SK-N-SH treated with all-trans-retinoic acid at 6 μM for 48 hours (cell line): Measurements from ENCODE around the gene AMZ1.

ENCODE experiments used
- ARNTL ChIP-seq: fragments of 450-650 bp; formaldehyde crosslinking; IDR thresholded peaks from 2 replicates; pipeline ENCODE4 v1.5.0; 2020; ENCODE audit warnings: low read depth, mild to moderate bottlenecking, moderate library complexity, borderline replicate concordance
- BACH2 ChIP-seq: fragments of 250-450 bp; sonication (Bioruptor Pico); IDR thresholded peaks from 2 replicates; pipeline ENCODE4 v1.9.0; 2021; ENCODE audit warnings: mild to moderate bottlenecking, borderline replicate concordance
- CREB5 ChIP-seq: fragments of 250-450 bp; sonication (Bioruptor Pico); IDR thresholded peaks from 2 replicates; pipeline ENCODE4 v1.5.1; 2020; ENCODE audit warnings: low read depth, mild to moderate bottlenecking, moderate library complexity
- CSDC2 ChIP-seq: fragments of 250-450 bp; sonication (Bioruptor Pico); IDR thresholded peaks from 2 replicates; pipeline ENCODE4 v1.5.0; 2020; ENCODE audit warnings: mild to moderate bottlenecking, moderate library complexity
- PPARA ChIP-seq: fragments of 250-450 bp; sonication (Bioruptor Pico); IDR thresholded peaks from 2 replicates; pipeline ENCODE4 v1.5.0; 2020; ENCODE audit warnings: mild to moderate bottlenecking, borderline replicate concordance
- RARB ChIP-seq: fragments of 250-450 bp; sonication (Bioruptor Pico); IDR thresholded peaks from 2 replicates; pipeline ENCODE4 v1.8.0; 2021; ENCODE audit warnings: mild to moderate bottlenecking, moderate library complexity
- SNAI2 ChIP-seq: fragments of 250-450 bp; sonication (Bioruptor Pico); IDR thresholded peaks from 2 replicates; pipeline ENCODE4 v1.5.0; 2020; ENCODE audit warnings: mild to moderate bottlenecking, moderate library complexity
- TOX ChIP-seq: fragments of 250-450 bp; sonication (Bioruptor Pico); IDR thresholded peaks from 2 replicates; pipeline ENCODE4 v1.8.0; 2021; ENCODE audit warnings: mild to moderate bottlenecking, moderate library complexity, borderline replicate concordance
- TSHZ2 ChIP-seq: fragments of 250-450 bp; sonication (Bioruptor Pico); IDR thresholded peaks from 2 replicates; pipeline ENCODE4 v1.5.0; 2020; ENCODE audit warnings: mild to moderate bottlenecking, moderate library complexity
- ZC3H10 ChIP-seq: fragments of 250-450 bp; sonication (Bioruptor Pico); IDR thresholded peaks from 2 replicates; pipeline ENCODE4 v1.5.1; 2021; ENCODE audit warnings: mild to moderate bottlenecking, moderate library complexity
- ZFP30 ChIP-seq: fragments of 450-650 bp; formaldehyde crosslinking; IDR thresholded peaks from 2 replicates; pipeline ENCODE4 v1.5.0; 2022; ENCODE audit warnings: mild to moderate bottlenecking, moderate library complexity
- ZNF70 ChIP-seq: fragments of 450-650 bp; formaldehyde crosslinking; IDR thresholded peaks from 2 replicates; pipeline ENCODE4 v1.5.0; 2020; ENCODE audit warnings: mild to moderate bottlenecking, moderate library complexity
- ZNF8 ChIP-seq: fragments of 450-650 bp; formaldehyde crosslinking; IDR thresholded peaks from 2 replicates; pipeline ENCODE4 v1.5.0; 2020; ENCODE audit warnings: mild to moderate bottlenecking, moderate library complexity
- TF ChIP-seq, protein P1 (sequence below): fragments of 250-450 bp; sonication (Bioruptor Pico); IDR thresholded peaks from 2 replicates; pipeline ENCODE4 v1.8.0; 2020; ENCODE audit warnings: mild to moderate bottlenecking, moderate library complexity, borderline replicate concordance

- no peak for TF ChIP-seq TSHZ2 (CRISPR knock-in tag)
- TF ChIP-seq CSDC2 (CRISPR knock-in tag) = no peak
- no peak for TF ChIP-seq ZC3H10 (CRISPR knock-in tag)
- TF ChIP-seq, protein P1, sequence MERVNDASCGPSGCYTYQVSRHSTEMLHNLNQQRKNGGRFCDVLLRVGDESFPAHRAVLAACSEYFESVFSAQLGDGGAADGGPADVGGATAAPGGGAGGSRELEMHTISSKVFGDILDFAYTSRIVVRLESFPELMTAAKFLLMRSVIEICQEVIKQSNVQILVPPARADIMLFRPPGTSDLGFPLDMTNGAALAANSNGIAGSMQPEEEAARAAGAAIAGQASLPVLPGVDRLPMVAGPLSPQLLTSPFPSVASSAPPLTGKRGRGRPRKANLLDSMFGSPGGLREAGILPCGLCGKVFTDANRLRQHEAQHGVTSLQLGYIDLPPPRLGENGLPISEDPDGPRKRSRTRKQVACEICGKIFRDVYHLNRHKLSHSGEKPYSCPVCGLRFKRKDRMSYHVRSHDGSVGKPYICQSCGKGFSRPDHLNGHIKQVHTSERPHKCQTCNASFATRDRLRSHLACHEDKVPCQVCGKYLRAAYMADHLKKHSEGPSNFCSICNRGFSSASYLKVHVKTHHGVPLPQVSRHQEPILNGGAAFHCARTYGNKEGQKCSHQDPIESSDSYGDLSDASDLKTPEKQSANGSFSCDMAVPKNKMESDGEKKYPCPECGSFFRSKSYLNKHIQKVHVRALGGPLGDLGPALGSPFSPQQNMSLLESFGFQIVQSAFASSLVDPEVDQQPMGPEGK (CRISPR knock-in tag) = no peak
- TF ChIP-seq CREB5 (CRISPR knock-in tag) = no peak
- no peak for TF ChIP-seq ZNF70 (CRISPR knock-in tag)
- TF ChIP-seq TOX = no peak
- no peak for TF ChIP-seq ZFP30 (CRISPR knock-in tag)
- no peak for TF ChIP-seq PPARA (CRISPR knock-in tag)
- no peak for TF ChIP-seq ARNTL (CRISPR knock-in tag)
- no peak for TF ChIP-seq BACH2 (CRISPR knock-in tag)
- TF ChIP-seq RARB (CRISPR knock-in tag) = no peak
- TF ChIP-seq SNAI2 (CRISPR knock-in tag) = no peak
- TF ChIP-seq ZNF8 (CRISPR knock-in tag) = no peak
Measured at GRCh38 chr7:2702594-2702957, 14.6 kb downstream of the AMZ1 start.
